GM18498 (cell line): ENCODE measurements around the gene CDH8.
"Not testable (repeated sequence)": the region's sequence is repeated elsewhere in the genome, so short reads cannot be mapped to it uniquely, and the experiment has no call there.

Source experiments
- ATAC-seq: cut with Tn5 transposase; IDR thresholded peaks from one replicate; pipeline ENCODE4 v1.9.1; 2021; ENCODE audit warnings: mild to moderate bottlenecking, moderate library complexity; ENCODE audit not compliant: unreplicated experiment

CDH8 gene

DNA sequence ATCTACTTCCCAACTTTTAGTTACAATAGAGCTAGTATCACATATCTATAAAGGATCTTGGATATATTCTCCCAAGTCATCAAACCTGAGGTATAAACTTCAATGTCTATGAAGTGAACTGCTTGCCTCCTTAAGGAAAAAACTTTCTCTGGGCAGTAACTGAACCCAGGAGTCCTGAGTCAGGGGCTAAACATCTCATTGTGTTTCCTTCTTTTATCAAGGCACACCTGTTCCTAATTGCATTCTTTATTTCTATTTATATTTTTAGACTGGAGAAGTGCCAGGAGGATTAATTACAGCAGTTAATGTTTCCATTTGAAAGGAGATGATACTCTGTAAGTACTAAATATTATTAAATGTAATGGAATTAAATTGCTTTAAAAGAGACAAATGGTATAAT lies 98.6 kb downstream of the CDH8 start:
- no peak for ATAC-seq

GRCh38 chr16:61936522-61936921 lies 99.7 kb downstream of the CDH8 start:
- no peak for ATAC-seq

GRCh38 chr16:61934601-61935000 lies 101.6 kb downstream of the CDH8 start:
- ATAC-seq: no peak

DNA sequence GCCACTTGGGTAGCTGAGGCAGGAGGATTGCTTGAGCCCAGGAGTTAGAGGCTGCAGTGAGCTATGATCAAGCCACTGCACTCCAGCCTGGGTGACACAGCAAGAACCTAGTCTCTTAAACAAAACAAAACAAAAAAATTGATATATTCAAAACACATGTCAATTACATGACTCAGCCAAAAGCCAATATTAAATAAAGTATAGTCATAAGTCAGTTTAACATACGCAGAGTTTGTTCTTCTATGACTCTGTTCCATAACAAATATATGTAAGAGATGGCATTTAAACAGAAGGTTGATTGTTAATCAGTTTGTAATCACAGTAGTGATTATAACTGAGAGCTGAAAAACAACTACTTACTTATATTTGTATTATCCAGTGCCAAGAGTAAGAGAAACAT lies 106.5 kb downstream of the CDH8 start:
- ATAC-seq: no peak

DNA sequence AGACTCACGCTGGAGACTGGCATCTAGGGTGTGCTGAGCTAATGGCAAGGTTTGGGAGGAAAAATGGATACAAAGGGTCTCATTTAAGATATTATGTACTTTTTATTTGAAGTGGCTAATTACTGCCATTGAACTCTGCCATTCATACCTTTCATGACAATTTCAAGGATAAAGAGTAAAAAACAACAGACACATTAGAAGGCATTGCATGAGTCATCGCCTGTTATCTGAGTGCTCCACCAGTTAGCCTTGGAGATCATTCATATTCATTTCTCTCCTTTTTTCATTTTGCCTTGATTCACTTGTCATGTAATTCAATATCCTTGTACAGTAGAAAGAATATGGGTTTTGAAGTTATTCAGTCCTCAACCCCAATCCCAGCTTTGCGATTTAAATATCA lies 109.5 kb downstream of the CDH8 start:
- ATAC-seq: no peak

DNA sequence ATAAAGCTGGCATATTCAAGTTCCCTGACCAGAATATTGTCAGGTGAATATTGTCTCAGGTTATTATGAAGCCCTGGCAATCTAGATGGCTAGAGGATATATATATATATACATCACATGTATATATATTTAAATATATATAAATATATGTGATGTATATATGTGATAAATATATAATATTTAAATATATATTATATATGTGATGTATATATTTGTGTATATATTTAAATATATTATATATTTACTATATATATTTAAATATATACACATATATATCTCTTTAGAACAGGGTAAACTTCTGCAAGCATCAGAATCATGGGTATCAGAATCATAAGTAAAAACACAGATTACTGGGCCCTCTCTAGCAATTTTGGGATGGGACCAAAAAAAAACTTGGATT lies 112.6 kb downstream of the CDH8 start:
- no peak for ATAC-seq

DNA sequence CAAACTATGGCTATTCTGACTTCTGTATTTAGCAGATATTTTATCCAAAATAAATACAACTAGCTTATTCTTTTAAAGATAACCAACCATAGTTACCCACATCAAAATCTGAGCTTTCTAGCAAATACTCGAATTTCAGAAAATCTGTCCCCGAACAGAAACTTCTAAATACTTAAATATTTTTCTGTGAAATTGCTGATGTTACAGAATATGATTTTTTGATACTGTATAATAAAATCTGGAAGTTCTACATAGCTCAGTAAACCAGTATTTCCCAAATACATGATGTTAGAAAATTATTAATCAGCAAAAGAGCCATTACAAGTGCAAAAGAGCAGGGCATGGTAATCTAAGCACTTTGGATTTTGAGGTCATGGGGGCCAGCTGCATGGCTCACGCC lies 114.9 kb downstream of the CDH8 start:
- ATAC-seq: no peak

GRCh38 chr16:61917865-61918826 lies 118.1 kb downstream of the CDH8 start:
- not testable (repeated sequence) for ATAC-seq

DNA sequence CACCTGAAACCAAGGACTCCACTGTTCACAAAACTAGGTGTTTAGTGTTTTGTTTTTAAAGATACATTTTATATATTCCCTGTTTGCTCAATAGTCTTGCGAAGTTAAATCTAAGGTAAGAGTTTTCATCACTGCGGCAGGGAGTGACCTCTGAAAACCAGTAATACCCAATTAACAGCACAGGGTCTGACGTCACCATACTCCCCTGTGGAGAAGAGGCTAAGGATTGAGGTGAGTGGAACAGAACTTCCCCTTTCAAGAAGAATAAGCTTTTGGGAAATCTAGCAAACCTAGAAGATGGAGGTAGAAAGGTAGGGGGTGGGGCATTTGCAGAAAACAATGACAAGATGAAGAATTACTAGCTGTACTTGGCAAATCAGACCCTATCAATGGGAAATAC lies 120.7 kb downstream of the CDH8 start:
- ATAC-seq: no peak

DNA sequence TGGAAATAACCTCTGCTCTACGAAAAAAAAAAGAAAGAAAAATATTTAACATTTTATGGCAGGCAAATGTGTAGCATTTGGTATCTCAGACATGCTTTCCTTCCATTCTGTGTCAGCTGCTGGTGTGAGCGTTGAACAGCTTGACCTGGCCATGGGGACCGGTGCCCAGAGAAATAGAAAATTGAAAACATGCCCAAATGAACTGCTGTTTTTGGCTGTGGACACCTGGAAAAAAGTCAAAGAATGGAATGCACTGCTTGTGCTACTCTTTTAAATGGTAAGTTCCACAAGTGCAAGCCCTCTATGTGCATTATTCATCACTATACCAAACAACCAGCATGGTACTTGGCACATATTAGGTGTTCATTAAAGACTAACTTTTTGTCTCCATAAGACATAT lies 127.2 kb downstream of the CDH8 start:
- ATAC-seq: no peak

GRCh38 chr16:61908426-61908825 lies 127.8 kb downstream of the CDH8 start:
- ATAC-seq: no peak

DNA sequence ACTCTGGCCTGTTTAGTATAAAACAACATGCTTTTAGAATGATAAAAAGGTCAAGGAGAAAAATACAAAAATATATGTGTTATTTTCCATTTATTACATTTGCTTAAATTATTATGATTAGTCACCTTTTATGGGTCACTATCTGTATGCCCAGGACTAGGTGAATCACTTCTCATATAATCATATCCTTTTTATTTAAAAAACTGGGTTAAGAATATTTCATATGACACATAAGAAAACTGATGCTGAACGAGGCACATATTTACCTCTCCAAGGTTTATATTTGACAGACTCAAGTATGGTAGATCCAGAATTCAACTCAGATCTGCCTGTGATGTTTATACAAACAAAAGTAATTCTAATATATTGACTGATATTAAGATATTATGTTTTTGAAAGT lies 134.5 kb downstream of the CDH8 start:
- ATAC-seq: no peak

DNA sequence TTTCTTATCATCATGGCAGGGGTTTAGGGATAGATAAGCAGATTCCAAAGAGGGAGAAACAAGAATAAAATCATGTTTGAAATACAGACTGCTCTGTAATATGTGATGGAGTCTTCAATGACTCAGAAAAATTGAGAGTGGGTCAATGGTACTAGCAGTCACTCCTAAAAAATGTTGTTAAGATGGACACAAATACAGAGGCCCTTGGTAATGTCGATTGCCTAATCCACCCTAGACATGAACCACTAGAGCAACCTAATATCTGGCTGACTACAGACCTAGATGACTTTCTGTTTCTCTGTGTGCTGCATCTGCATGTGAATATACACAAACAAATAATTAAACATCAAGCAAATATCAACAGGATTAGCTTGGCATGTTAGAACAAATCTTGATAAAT lies 135.8 kb downstream of the CDH8 start:
- no peak for ATAC-seq

GRCh38 chr16:61897657-61898056 lies 138.6 kb downstream of the CDH8 start:
- ATAC-seq: no peak

DNA sequence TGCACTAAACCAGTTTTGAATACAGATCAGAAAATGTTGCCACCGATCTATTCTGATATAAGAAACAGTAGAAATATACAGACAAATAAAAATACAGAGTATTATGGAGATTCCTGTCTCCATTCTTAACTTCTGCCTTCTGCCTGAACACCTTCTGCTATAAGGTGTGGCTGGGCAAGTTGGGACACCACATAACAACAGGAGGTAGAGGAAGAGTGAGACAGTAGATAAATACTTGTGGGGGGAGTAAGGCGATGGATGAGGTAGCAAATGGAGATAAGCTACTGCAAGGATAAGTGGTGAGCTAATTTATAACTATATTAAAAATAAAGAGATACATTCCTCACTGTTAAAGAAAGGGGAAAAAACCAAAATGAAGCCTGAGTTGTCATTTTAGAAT lies 143.7 kb downstream of the CDH8 start:
- no peak for ATAC-seq

DNA sequence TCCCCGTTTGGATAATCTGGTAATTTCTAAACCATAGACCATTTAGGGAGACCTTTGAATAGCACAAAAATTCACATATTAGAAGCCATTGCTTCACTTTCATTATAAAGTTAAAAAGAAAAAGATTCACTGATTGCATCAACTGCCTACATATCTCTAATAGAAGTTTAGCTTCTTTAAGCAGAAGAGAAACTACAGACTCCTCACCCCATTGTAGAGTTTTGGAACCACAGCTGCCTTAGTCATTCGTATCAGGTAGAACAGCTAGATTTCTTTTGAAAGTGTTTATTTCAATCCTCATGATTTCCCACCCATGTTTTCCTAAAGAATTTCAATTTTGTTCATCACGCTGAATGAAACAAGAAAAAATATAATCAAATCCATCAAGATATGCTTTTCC lies 144.8 kb downstream of the CDH8 start:
- ATAC-seq: no peak

DNA sequence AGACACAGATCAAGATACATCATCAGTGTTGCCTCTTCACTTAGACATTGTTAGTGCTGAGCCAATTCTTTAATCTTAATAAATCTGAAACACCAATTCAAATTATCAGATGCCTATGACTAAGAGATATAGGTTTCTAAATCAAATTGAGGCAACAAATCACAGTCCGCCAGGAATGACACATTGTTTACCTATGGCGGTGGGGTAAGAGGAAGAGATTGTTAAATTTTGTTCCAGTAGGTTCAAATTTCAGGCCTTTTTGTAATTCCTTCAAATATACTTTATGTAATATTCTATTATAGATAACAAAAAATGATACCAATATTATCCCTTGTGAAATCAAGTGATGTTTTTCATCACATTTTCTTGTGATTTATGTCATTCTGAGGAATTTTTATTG lies 145.9 kb downstream of the CDH8 start:
- ATAC-seq: no peak

DNA sequence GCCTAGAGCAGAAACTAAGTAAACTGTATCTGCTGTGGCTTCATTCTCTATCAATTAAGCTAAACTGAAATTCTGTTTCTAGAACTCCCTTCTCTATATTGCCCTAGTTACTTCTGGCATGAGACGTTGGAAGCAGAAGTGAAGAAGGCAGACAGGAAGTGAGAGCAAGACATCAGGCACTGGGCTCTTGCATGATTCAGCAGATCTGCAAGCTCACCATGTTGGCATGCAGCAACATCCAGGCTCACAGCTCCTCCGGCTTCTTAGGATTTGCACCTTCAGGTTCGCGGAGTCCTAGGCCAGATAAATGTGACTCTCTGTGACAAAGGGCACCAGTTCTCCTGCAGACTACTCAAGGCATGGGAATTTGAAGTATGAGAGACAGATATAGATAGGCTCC lies 148.3 kb downstream of the CDH8 start:
- ATAC-seq: no peak

DNA sequence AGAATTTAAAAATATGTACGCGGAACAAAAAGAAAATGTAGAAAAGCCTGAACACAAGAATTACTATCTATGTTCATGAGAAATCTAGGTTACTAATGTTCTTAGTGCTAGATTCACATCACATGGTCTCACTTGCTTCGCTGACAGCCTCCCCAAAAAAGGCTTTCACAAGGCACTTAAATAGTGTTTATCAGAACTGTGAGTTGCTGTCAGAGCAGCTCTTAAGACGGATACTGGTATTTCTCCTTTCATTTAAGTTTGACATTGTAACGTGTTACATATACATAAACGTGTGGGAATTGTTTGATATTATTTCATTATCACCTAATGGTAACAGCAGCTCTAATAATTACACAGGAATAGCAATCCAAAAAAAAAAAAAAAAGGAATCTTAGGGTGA lies 150.9 kb downstream of the CDH8 start:
- no peak for ATAC-seq

DNA sequence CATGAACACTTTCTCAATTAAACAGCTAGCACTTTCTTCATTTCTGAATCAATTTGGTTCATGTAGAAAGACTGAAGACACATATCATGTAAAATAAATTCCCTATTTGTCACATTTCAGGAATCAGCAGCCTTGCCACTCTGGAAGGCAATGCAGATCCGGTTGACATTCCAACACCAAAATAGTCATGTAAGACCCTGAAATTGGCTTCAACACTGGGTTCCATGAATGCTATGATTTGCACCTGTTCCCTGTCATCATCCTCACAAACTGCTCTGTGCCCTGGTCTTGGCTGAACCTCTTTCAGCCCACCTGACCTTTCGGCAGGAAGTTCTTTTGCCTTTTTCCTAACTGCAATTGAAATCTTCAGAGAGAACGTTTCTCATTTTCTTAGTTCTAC lies 156.9 kb downstream of the CDH8 start:
- ATAC-seq: no peak

DNA sequence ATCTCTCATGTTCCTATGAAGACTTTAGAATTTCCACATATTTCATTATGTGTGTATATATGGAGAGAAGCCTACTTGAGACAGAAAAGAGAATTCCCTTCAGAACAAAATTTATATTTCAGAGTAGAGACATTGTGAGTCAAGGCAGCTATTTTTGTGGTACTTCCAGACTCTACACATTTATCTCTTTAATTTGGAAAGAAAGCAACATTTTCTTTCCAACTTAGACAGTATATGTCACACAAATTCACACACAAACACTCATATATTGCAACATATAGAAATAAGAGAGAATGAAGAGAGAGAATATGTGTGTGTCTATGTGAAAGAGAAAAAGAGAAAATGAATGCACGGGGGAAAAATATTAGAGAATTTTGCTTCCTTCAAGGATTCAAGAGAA lies 158.8 kb downstream of the CDH8 start:
- ATAC-seq: no peak

GRCh38 chr16:61872778-61873119 lies 163.5 kb downstream of the CDH8 start:
- no peak for ATAC-seq
